ENCODE data around the gene LRIG3. TPM values are rescaled to one million over a fixed set of nuclear protein-coding genes. Genes with fewer than 3 reads are reported as not detected.
"Not testable (repeated sequence)": the region's sequence is repeated elsewhere in the genome, so short reads cannot be mapped to it uniquely, and the experiment has no call there.

The LRIG3 gene
- total RNA-seq, 1 donor from 2014 or later, result 12.6 TPM

- no peak for TF ChIP-seq CTCF (conservative IDR thresholded peaks at IDR 0.05; ENCODE audit: low read depth, low read length)
- no peak for DNase-seq (ENCODE audit: low read depth)
- H3K4me3 ChIP-seq (ENCODE audit: low read depth, low read length), result no peak overlapping the region
These were observed 14.9 kb downstream of the LRIG3 start for GRCh38 chr12:58905422-58905821.

- H3K4me3 ChIP-seq (ENCODE audit: low read depth, low read length); DNase-seq (ENCODE audit: low read depth): not testable (repeated sequence)
These were observed 17.6 kb downstream of the LRIG3 start for GRCh38 chr12:58902726-58903125.

- H3K4me3 ChIP-seq (ENCODE audit: low read depth, low read length), result no peak overlapping the region
- TF ChIP-seq CTCF (conservative IDR thresholded peaks at IDR 0.05; ENCODE audit: low read depth, low read length), result no peak
- DNase-seq (ENCODE audit: low read depth), result no peak
These were observed 18.6 kb downstream of the LRIG3 start for GRCh38 chr12:58901664-58902063.

GRCh38 chr12:58897969-58898368 lies 22.3 kb downstream of the LRIG3 start:
- DNase-seq (ENCODE audit: low read depth), result no peak
- H3K4me3 ChIP-seq (ENCODE audit: low read depth, low read length), result no peak overlapping the region
- no peak for TF ChIP-seq CTCF (conservative IDR thresholded peaks at IDR 0.05; ENCODE audit: low read depth, low read length)

- H3K4me3 ChIP-seq (ENCODE audit: low read depth, low read length), result no peak overlapping the region
- no peak for DNase-seq (ENCODE audit: low read depth)
- no peak for TF ChIP-seq CTCF (conservative IDR thresholded peaks at IDR 0.05; ENCODE audit: low read depth, low read length)
These were observed 24.0 kb downstream of the LRIG3 start for GRCh38 chr12:58896278-58896677.

- DNase-seq (ENCODE audit: low read depth), result no peak
- no peak for TF ChIP-seq CTCF (conservative IDR thresholded peaks at IDR 0.05; ENCODE audit: low read depth, low read length)
- H3K4me3 ChIP-seq (ENCODE audit: low read depth, low read length), result no peak overlapping the region
These were observed 25.3 kb downstream of the LRIG3 start for GRCh38 chr12:58895053-58895452.

- DNase-seq (ENCODE audit: low read depth), result no peak
- TF ChIP-seq CTCF (conservative IDR thresholded peaks at IDR 0.05; ENCODE audit: low read depth, low read length), result no peak
- no peak overlapping the region for H3K4me3 ChIP-seq (ENCODE audit: low read depth, low read length)
These were observed 26.3 kb downstream of the LRIG3 start for GRCh38 chr12:58894040-58894439.

- no peak overlapping the region for H3K4me3 ChIP-seq (ENCODE audit: low read depth, low read length)
- DNase-seq (ENCODE audit: low read depth), result no peak
- TF ChIP-seq CTCF (conservative IDR thresholded peaks at IDR 0.05; ENCODE audit: low read depth, low read length), result no peak
These were observed 26.8 kb downstream of the LRIG3 start for GRCh38 chr12:58893495-58893894.

Data from epithelial cell of proximal tubule (primary cell).